Naive B cell (primary cell): Measurements from ENCODE around the gene GCLC. TPM values are rescaled to one million over a fixed set of nuclear protein-coding genes. Genes with fewer than 3 reads are reported as not detected.
"Not testable (repeated sequence)": the region's sequence is repeated elsewhere in the genome, so short reads cannot be mapped to it uniquely, and the experiment has no call there.

ENCODE experiments used
- ATAC-seq, 2 donors: fragments of 150-1000 bp; cut with Tn5 transposase; 2 replicates each; pipeline ENCODE4 v1.10.0; 2021; ENCODE audit warnings: low read depth in 2 of 2, mild to moderate bottlenecking in 2 of 2, moderate library complexity in 2 of 2
- DNase-seq: peaks from one replicate; pipeline ENCODE4 v3.0.0; 2022
- H3K27ac Mint-ChIP-seq, 6 donors: one replicate each; pipeline ENCODE4 v1.8.0; 2020 to 2022; ENCODE audit warnings: mild to moderate bottlenecking in 6 of 6, mixed read lengths in 6 of 6, moderate library complexity in 5 of 6, inconsistent platforms in 2 of 6
- H3K27me3 Mint-ChIP-seq, 3 donors: one replicate each; pipeline ENCODE4 v1.8.0; 2021 to 2022; ENCODE audit warnings: mixed read lengths in 3 of 3, mild to moderate bottlenecking in 1 of 3
- H3K36me3 Mint-ChIP-seq, 2 donors: one replicate each; pipeline ENCODE4 v1.8.0; 2020 to 2022; ENCODE audit warnings: mixed read lengths in 2 of 2, inconsistent platforms in 1 of 2, mild to moderate bottlenecking in 1 of 2
- H3K4me1 Mint-ChIP-seq, 3 donors: one replicate each; pipeline ENCODE4 v1.8.0; 2020 to 2022; ENCODE audit warnings: mixed read lengths in 3 of 3, inconsistent platforms in 1 of 3, mild to moderate bottlenecking in 1 of 3, moderate library complexity in 1 of 3
- H3K4me3 Mint-ChIP-seq, 8 donors: one replicate each; pipeline ENCODE4 v1.8.0; 2020 to 2022; ENCODE audit warnings: mild to moderate bottlenecking in 8 of 8, mixed read lengths in 8 of 8, moderate library complexity in 8 of 8, inconsistent platforms in 2 of 8
- H3K9me3 Mint-ChIP-seq, 7 donors: one replicate each; pipeline ENCODE4 v1.8.0; 2020 to 2022; ENCODE audit warnings: mixed read lengths in 7 of 7, mild to moderate bottlenecking in 5 of 7, inconsistent platforms in 2 of 7, moderate library complexity in 1 of 7
- polyA plus RNA-seq, 6 donors: library from polyadenylated mRNA; unstranded; fragments of 300-500 nt; fragmentation: Illumina TruSeq; gene quantifications; one replicate each; pipeline ENCODE4 v1.2.3, GENCODE V29; 2021; ENCODE audit warnings: low read depth in 6 of 6

The GCLC gene
- polyA plus RNA-seq, 6 donors from 2014 or later = 2.0 to 11.2 (median 8.6) TPM

DNA sequence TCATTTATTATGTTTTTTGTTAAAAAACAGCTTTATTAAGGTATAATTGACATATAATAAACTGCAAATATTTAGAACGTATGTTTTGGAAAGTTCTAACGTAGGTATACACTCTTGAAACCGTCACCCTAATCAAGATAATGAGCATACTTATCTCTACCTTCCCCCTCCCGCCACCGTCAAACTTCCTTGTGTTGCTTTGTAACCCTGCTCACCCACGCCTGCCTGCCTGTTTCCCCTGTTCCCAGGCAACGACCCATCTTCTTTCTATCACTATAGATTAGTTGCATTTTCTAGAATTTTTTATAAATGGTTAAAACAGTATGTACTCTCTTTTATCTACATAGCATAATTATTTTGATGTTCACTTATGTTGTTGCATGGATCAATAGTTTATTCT lies 33.5 kb upstream of the GCLC start:
- Mint-ChIP-seq H3K27ac (peak overlapping the region in 1 of 6 donors; percentile 8), H3K36me3 (no peaks in the 10 kb centered on the region), H3K27me3 (peaks cover 0 to 3% (median 0%) of the 10 kb centered on the region in 3 donors), H3K4me3 (no peak overlapping the region), H3K4me1 (peaks cover 0 to 9% (median 0%) of the 10 kb centered on the region in 3 donors), H3K9me3 (peaks cover 0 to 1% (median 0%) of the 10 kb centered on the region in 7 donors)
- ATAC-seq = no peak
- DNase-seq = no peak

DNA sequence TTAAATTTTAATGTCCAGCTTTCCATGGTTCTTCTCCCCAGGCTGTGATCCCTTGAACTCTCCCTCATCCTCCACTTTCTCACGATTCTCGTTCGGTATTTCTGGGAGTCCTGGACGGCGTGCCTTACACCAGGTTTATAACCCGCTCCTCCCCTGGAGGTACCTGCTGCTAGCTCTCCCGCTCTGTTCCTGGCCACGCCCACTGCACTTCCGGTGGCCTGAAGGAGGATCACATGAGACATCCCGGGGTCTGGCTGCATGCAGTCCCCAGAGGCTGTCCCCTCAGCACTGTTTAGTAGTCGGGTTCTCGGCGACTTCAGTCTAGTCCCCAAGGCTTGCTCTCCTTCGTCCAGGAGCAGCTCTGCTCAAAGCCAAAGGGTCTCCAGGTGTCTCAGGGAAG lies 28.4 kb upstream of the GCLC start:
- Mint-ChIP-seq H3K4me1 (no peaks in the 10 kb centered on the region), H3K27ac (no peak overlapping the region)
- no peak for ATAC-seq

DNA sequence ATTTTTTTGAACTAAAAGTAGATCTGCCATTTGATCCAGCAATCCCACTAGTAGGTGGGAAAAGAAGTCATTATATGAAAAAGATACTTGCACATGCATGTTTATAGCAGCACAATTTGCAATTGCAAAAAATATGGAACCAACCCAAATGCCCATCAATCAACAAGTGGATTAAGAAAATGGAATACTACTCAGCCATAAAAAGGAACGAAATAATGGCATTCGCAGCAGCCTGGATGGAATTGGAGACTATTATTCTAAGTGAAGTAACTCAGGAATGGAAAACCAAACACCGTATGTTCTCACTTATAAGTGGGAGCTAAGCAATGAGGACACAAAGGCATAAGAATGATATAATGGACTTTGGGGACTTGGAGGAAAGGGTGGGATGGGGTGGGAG lies 27.5 kb upstream of the GCLC start:
- not testable (repeated sequence) for H3K27ac Mint-ChIP-seq, H3K9me3 Mint-ChIP-seq, ATAC-seq, H3K4me1 Mint-ChIP-seq, H3K36me3 Mint-ChIP-seq, DNase-seq, H3K4me3 Mint-ChIP-seq
- peaks cover 0 to 17% (median 11%) of the 10 kb centered on the region in 3 donors for H3K27me3 Mint-ChIP-seq

More for the DNA sequence above, 28.4 kb upstream of the GCLC start:
- no peak for DNase-seq
- H3K9me3 Mint-ChIP-seq = peaks cover 0 to 3% (median 0%) of the 10 kb centered on the region in 7 donors
- peaks cover 0 to 11% (median 9%) of the 10 kb centered on the region in 3 donors for H3K27me3 Mint-ChIP-seq
- H3K36me3 Mint-ChIP-seq = no peaks in the 10 kb centered on the region
- H3K4me3 Mint-ChIP-seq = no peak overlapping the region

DNA sequence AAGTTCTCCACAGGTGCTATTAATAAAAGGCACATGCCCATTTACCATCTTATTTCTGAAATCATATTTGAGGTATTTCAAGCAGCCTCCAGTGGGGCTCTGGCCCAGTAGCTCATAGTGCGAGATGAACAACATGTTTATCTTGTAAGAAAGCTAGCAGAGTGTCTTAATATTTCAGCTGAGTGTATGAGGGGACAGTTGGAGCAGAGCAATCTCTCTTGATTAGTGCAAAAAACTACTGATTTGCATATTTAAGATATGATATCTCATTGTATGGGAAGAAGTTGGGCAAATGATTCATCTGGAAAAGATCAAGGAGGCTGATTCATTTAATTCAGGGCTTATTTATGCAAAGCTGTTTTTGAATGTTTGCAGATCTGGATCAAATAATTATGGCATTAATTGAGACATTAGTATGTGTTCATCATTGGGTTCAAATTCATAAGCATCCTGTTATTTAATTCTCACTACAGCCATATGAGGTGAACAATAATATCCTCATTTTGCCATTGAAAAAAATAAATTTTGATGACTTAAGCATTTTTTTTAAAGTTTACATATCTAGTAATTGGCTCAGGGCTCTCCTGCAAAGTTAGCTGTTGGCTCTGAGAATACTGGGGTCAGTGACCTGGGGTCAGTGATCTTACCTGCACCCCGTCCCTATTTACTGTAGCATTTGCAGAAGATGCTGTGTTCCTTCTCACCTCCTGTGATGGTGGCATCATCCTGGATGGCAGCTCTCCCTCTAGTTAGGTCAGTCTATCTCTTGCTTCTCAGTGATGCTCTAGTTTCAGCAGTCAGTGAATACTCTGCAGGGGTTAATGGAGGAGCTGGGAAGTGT lies 24.1 kb upstream of the GCLC start:
- no peak for DNase-seq
- H3K27ac Mint-ChIP-seq = no peak overlapping the region
- peaks cover 0 to 3% (median 0%) of the 10 kb centered on the region in 7 donors for H3K9me3 Mint-ChIP-seq
- no peak for ATAC-seq
- H3K4me1 Mint-ChIP-seq = no peaks in the 10 kb centered on the region
- H3K36me3 Mint-ChIP-seq = no peaks in the 10 kb centered on the region
- H3K4me3 Mint-ChIP-seq = peak overlapping the region in 1 of 8 donors; percentile 69
- peaks cover 6 to 28% (median 17%) of the 10 kb centered on the region in 3 donors for H3K27me3 Mint-ChIP-seq

DNA sequence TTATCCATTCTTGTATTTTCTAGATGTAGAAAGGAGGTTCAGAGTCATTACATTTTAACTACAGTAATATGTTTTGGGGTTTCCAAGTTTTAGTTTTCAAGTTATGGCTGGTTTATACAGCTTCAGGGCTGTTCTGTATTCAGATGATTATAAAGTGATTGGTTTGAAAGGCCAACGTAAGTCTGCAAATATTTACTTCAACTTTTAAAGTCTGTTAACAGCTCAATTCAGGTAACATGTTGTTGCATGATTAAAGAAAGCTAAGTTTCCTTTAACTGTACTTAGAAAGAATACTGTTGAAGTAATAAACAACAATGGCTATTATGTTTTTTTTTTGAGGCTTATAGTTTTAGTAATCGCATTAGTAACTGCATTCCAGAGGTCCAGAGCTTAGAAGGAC lies 22.8 kb upstream of the GCLC start:
- Mint-ChIP-seq H3K9me3 (no peaks in the 10 kb centered on the region), H3K4me1 (no peaks in the 10 kb centered on the region), H3K4me3 (no peak overlapping the region), H3K27me3 (peaks cover 9 to 36% (median 19%) of the 10 kb centered on the region in 3 donors), H3K27ac (no peak overlapping the region), H3K36me3 (no peaks in the 10 kb centered on the region)
- ATAC-seq = no peak
- DNase-seq = no peak

DNA sequence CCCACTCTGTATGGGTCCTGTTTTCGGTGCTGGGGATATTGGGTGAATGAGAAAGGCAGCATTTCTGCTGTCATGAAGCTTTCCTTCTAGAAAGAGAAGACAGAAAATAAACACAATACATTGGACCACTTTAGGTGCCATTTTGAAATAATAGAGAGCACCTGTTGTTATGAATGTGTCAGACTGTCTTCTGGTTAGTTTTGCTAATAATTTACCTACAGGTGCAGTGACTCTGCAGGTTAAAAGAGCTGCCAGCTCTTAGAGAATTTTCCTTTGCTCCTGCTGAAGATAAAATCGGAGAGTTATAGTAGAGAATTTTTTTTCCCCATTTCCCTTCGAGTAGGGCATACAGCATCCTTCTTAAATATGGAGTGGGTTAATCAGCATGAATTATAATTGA lies 21.9 kb upstream of the GCLC start:
- no peaks in the 10 kb centered on the region for H3K36me3 Mint-ChIP-seq
- no peak overlapping the region for H3K4me3 Mint-ChIP-seq
- DNase-seq = no peak
- H3K27me3 Mint-ChIP-seq = peaks cover 9 to 39% (median 22%) of the 10 kb centered on the region in 3 donors
- no peaks in the 10 kb centered on the region for H3K9me3 Mint-ChIP-seq
- H3K4me1 Mint-ChIP-seq = no peaks in the 10 kb centered on the region
- ATAC-seq = no peak
- H3K27ac Mint-ChIP-seq = no peak overlapping the region

DNA sequence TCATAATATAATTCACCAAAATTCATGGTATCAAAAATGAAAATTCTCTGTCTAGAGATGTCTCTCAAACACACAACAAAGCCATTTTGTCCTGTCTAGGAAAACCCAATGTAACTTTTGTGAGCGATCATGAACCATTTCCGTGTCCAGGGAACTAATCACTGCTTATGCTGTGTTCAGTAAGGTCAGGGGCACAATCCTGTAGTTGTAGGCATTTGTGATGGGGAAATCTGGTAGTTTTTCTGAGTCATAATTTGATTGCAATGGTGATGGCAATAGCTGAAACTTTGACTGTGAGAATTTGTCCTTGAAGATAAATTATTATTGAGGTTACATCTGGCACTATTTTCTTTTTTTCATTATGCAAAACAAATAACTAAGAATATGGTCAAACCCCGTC lies 21.0 kb upstream of the GCLC start:
- Mint-ChIP-seq H3K36me3 (no peaks in the 10 kb centered on the region), H3K4me3 (no peak overlapping the region), H3K27me3 (peaks cover 9 to 39% (median 22%) of the 10 kb centered on the region in 3 donors), H3K4me1 (no peaks in the 10 kb centered on the region), H3K27ac (no peak overlapping the region), H3K9me3 (peaks cover 0 to 8% (median 0%) of the 10 kb centered on the region in 7 donors)
- ATAC-seq = no peak
- no peak for DNase-seq

DNA sequence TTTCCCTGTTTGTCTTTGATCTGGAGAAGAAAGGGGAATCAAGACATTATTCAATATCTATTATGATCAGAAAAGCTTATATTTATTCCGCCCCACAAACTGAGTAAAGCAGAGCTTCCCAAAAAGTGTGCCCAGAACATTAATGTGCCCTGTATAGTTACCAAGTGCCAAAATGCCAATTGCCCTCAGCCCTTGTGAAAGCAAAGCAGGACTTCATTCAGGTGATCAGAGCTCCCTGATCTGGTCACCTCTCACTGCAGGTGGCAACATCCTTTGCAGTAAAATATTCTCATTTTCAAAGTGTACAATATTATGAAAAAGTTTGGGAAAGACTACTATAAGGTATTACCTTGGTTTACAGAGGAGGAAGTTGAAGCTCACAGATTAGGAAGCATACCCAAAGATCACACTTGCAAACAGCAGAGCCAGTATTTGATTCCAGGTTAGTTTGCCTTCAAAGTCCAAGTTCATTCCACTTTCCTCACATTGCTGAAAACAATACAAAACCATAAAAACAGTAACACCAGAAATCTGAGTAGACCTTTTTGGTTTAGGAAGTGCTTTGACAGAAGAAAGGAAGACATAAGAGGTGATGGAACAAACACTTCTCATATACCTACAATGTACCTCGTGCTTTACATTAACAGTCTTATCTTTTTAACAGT lies 19.6 kb upstream of the GCLC start:
- no peaks in the 10 kb centered on the region for H3K4me1 Mint-ChIP-seq
- peaks cover 9 to 39% (median 20%) of the 10 kb centered on the region in 3 donors for H3K27me3 Mint-ChIP-seq
- no peak overlapping the region for H3K4me3 Mint-ChIP-seq
- H3K27ac Mint-ChIP-seq = no peak overlapping the region
- peaks cover 0 to 18% (median 7%) of the 10 kb centered on the region in 7 donors for H3K9me3 Mint-ChIP-seq
- no peak for DNase-seq
- peaks cover 0 to 6% of the 10 kb centered on the region in 2 donors for H3K36me3 Mint-ChIP-seq
- ATAC-seq = no peak

DNA sequence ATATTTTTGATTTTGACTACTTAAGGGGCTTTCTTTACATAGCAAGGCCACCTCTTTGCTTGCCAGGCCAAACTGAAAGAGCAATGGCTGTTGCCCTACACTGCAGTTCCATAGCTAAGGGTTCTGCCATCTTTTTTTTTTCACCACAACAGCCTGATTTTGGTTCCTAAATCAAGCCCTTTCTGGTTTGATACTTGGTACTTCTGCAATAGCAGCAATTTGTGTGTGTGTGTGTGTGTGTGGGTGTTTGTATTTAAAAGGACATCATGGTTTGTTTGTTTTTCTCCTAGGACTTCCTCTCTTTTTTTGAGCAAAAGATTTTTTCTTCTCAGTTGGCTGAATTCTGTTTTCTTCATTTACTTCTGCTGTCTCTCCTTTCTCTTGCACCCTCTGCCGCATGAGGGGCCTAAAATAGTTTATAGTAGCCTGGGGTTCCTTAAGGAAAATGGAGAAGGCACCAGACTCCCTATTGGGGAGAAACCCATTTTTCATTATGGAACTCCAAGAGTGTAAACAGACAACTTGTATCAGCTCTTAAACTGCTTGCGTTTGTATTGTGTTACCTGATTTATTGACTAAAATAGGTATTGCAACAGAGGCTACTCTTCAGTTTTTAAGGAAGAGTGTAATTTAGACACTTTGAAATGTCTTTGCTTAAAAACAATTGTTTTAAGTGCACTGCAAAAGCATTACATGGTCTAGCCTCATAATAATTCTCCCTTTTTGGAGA lies 12.2 kb upstream of the GCLC start:
- H3K4me3 Mint-ChIP-seq = no peak overlapping the region
- H3K4me1 Mint-ChIP-seq = peaks cover 0 to 2% (median 0%) of the 10 kb centered on the region in 3 donors
- DNase-seq = no peak
- peaks cover 0 to 37% (median 18%) of the 10 kb centered on the region in 7 donors for H3K9me3 Mint-ChIP-seq
- H3K27ac Mint-ChIP-seq = peak overlapping the region in 1 of 6 donors; percentile 69
- H3K27me3 Mint-ChIP-seq = peaks cover 12 to 17% (median 14%) of the 10 kb centered on the region in 3 donors
- ATAC-seq = no peak
- H3K36me3 Mint-ChIP-seq = peaks cover 0 to 6% of the 10 kb centered on the region in 2 donors

DNA sequence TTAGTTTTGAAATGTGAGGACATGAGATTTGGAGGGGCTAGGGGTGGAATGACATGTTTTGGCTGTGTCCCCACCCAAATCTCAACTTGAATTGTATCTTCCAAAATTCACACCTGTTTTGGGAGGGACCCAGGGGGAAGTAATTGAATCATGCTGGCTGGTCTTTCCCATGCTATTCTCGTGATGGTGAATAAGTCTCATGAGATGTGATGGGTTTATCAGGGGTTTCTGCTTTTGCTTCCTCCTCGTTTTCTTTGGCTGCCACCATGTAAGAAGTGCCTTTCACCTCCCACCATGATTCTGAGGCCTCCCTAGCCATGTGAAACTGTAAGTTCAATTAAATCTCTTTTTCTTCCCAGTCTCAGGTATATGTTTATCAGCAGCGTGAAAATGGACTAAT lies 8.7 kb upstream of the GCLC start:
- peaks cover 12 to 21% (median 14%) of the 10 kb centered on the region in 3 donors for H3K27me3 Mint-ChIP-seq
- peak overlapping the region in 1 of 6 donors; percentile 64 for H3K27ac Mint-ChIP-seq
- H3K4me3 Mint-ChIP-seq, DNase-seq, H3K36me3 Mint-ChIP-seq, ATAC-seq: not testable (repeated sequence)
- H3K9me3 Mint-ChIP-seq = peaks cover 0 to 12% (median 3%) of the 10 kb centered on the region in 7 donors
- peaks cover 0 to 18% (median 8%) of the 10 kb centered on the region in 3 donors for H3K4me1 Mint-ChIP-seq

DNA sequence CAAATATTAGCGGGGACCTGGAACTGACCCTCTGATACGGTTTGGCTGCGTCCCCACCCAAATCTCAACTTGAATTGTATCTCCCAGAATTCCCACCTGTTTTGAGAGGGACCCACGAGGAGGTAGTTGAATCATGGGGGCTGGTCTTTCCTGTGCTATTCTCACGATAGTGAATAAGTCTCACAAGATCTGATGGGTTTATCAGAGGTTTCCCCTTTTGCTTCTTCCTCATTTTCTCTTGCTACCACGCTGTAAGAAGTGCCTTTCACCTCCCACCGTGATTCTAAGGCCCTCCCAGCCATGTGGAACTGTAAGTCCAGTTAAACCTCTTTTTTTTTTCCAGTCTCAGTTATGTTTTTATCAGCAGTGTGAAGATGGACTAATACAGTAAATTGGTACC lies 6.8 kb upstream of the GCLC start:
- H3K4me3 Mint-ChIP-seq = peak overlapping the region in 1 of 8 donors; percentile 26
- H3K9me3 Mint-ChIP-seq, H3K36me3 Mint-ChIP-seq, ATAC-seq: not testable (repeated sequence)
- peaks cover 12 to 14% (median 14%) of the 10 kb centered on the region in 3 donors for H3K27me3 Mint-ChIP-seq
- peaks cover 5 to 31% (median 23%) of the 10 kb centered on the region in 3 donors for H3K4me1 Mint-ChIP-seq
- peak; percentile 35 for DNase-seq
- H3K27ac Mint-ChIP-seq = peak overlapping the region in 4 of 6 donors; percentile 0 to 91 (median 77)

DNA sequence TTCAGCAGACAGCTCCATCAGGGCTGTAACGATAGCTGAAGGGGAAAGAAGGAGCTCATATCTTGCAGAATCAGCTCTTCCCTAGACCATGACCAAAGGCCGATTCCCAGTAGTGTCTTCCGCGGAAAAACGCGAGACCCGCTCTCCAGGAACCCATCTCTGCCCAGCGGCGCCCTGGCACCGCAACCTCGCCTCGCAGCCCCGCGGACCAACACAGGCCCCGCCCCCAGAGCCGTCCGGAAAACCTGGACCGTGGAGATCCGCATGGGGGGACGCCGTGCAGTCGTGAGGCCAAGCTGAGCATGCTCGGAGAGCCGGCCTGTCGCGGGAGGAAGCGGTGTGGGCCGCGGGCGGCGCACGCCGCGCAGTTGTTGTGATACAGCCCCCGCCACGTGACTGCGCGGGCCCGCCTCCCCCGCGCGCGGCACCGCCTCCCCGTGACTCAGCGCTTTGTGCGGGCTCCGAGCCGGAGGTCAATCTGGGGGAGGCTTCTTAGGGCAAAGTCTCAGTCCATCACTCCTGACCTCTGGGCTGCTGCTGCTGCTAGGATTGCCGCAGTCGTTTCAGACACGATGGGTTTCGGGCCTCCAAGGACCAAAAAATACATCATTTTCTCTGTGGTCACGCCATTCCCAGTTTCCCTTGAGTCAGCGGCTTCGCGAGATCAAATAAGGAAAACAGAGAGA lies 3.1 kb upstream of the GCLC start:
- Mint-ChIP-seq H3K4me1 (peaks cover 29 to 55% (median 54%) of the 10 kb centered on the region in 3 donors), H3K9me3 (peaks cover 0 to 4% (median 0%) of the 10 kb centered on the region in 7 donors), H3K36me3 (no peaks in the 10 kb centered on the region), H3K27me3 (peaks cover 0 to 5% (median 0%) of the 10 kb centered on the region in 3 donors), H3K27ac (peak overlapping the region in 5 of 6 donors; percentile 34 to 83 (median 58)), H3K4me3 (peak overlapping the region; percentile 87 to 97 (median 92))
- ATAC-seq = peak; percentile 78 to 79
- DNase-seq = peak; percentile 89
